K562 (cell line): ENCODE measurements around the gene CHMP4B. TPM values are rescaled to one million over a fixed set of nuclear protein-coding genes. Genes with fewer than 3 reads are reported as not detected.

Source experiments
- ATF3 ChIP-seq, 2 experiments: fragments of 450-650 bp in 1 of 2; sonication (generic) in 1 of 2; formaldehyde crosslinking in 1 of 2; IDR thresholded peaks in 1 of 2; conservative IDR thresholded peaks in 1 of 2; 2 replicates each; pipeline versions ENCODE4 v1.6.1 to v1.8.1; 2016 to 2023; ENCODE audit warnings: mild to moderate bottlenecking in 2 of 2, moderate library complexity in 2 of 2, inconsistent platforms in 1 of 2, missing genetic modification reagents in 1 of 2
- FOXA3 ChIP-seq, 2 experiments: fragments of 450-650 bp in 1 of 2; sonication (generic) in 1 of 2; formaldehyde crosslinking; IDR thresholded peaks in 1 of 2; conservative IDR thresholded peaks in 1 of 2; 2 replicates each; pipeline versions ENCODE4 v1.4.0 to v1.8.0; 2020 to 2022; ENCODE audit warnings: mild to moderate bottlenecking in 2 of 2, missing genetic modification reagents in 1 of 2
- FOXO4 ChIP-seq: fragments of 450-650 bp; formaldehyde crosslinking; IDR thresholded peaks from 2 replicates; pipeline ENCODE4 v1.4.0; 2020; ENCODE audit warnings: mild to moderate bottlenecking, moderate library complexity
- HDAC6 ChIP-seq: IDR thresholded peaks from 2 replicates; pipeline ENCODE4 v1.6.1; 2012; ENCODE audit warnings: low read depth, mild to moderate bottlenecking, control low read depth, inconsistent platforms, low read length, moderate library complexity
- HNRNPL ChIP-seq: fragments of 200-400 bp; formaldehyde crosslinking; IDR thresholded peaks from 2 replicates; pipeline ENCODE4 v1.6.1; 2017; ENCODE audit warnings: low read depth, mild to moderate bottlenecking, low read length
- ILK ChIP-seq: fragments of 450-650 bp; IDR thresholded peaks from 2 replicates; pipeline ENCODE4 v1.6.1; 2016; ENCODE audit warnings: missing genetic modification characterization, low read depth, mild to moderate bottlenecking, missing compliant biosample characterization, moderate library complexity, borderline replicate concordance
- LARP7 ChIP-seq: fragments of 450-650 bp; IDR thresholded peaks from 2 replicates; pipeline ENCODE4 v1.6.1; 2016
- LCOR ChIP-seq: sonication (generic); formaldehyde crosslinking; IDR thresholded peaks from 2 replicates; pipeline ENCODE4 v1.8.0; 2022; ENCODE audit warnings: mild to moderate bottlenecking, missing genetic modification reagents
- PCBP1 ChIP-seq: fragments of 200-400 bp; formaldehyde crosslinking; IDR thresholded peaks from 2 replicates; pipeline ENCODE4 v1.6.1; 2018; ENCODE audit warnings: mild to moderate bottlenecking, low read depth, low read length; ENCODE audit not compliant: poor library complexity, severe bottlenecking
- PHTF2 ChIP-seq: fragments of 250-450 bp; sonication (Bioruptor Pico); IDR thresholded peaks from 2 replicates; pipeline ENCODE4 v1.5.0; 2021; ENCODE audit warnings: mild to moderate bottlenecking
- RCOR1 ChIP-seq, 2 experiments: IDR thresholded peaks; 2 replicates each; pipeline ENCODE4 v1.6.1; 2012; ENCODE audit warnings: low read depth in 2 of 2, low read length in 2 of 2, borderline replicate concordance in 1 of 2, improper control_type of control experiment in 1 of 2
- SMARCE1 ChIP-seq: fragments of 450-650 bp; IDR thresholded peaks from 2 replicates; pipeline ENCODE4 v1.7.1; 2016; ENCODE audit warnings: mild to moderate bottlenecking
- SREBF1 ChIP-seq: fragments of 150-350 bp; IDR thresholded peaks from 2 replicates; pipeline ENCODE4 v1.6.1; 2014; ENCODE audit warnings: antibody characterized with exemption, low read depth, low read length, borderline replicate concordance
- ZBTB12 ChIP-seq: fragments of 250-450 bp; sonication (Bioruptor Pico); IDR thresholded peaks from 2 replicates; pipeline ENCODE4 v1.4.0; 2020
- ZBTB49 ChIP-seq: sonication (generic); formaldehyde crosslinking; IDR thresholded peaks from 2 replicates; pipeline ENCODE4 v1.8.0; 2022; ENCODE audit warnings: missing genetic modification reagents, mild to moderate bottlenecking, borderline replicate concordance
- ZNF3 ChIP-seq: fragments of 250-450 bp; sonication (Bioruptor Pico); IDR thresholded peaks from 2 replicates; pipeline ENCODE4 v1.5.0; 2021; ENCODE audit warnings: mild to moderate bottlenecking, moderate library complexity
- ZNF740 ChIP-seq, 3 experiments: fragments of 200-800 bp in 1 of 3; sonication (Bioruptor generic) in 1 of 3; sonication (generic) in 1 of 3; formaldehyde crosslinking in 1 of 3; IDR thresholded peaks; 2 replicates each; pipeline versions ENCODE4 v1.6.1 to v1.8.0; 2016 to 2022; ENCODE audit warnings: mild to moderate bottlenecking in 2 of 3, missing compliant biosample characterization in 2 of 3, missing genetic modification characterization in 2 of 3, missing genetic modification reagents in 1 of 3
- ZSCAN29 ChIP-seq: fragments of 450-650 bp; IDR thresholded peaks from 2 replicates; pipeline ENCODE4 v1.6.1; 2017
- polyA plus RNA-seq, 8 experiments: library from polyadenylated mRNA; depleted of rRNA in 4 of 8; stranded (reverse) in 5 of 8; unstranded in 3 of 8; fragments of >200 nt; fragmentation: Nextera tagmentation in 2 of 8; fragmentation: Illumina TruSeq in 1 of 8; extraction: Ambion mirVana in 2 of 8; extraction: Trizol in 1 of 8; gene quantifications; 2 replicates each; pipeline versions ENCODE4 v1.2.1 to v1.2.3, GENCODE V29; 2011 to 2014; ENCODE audit warnings: inconsistent platforms in 1 of 8, missing spikeins in 1 of 8
- total RNA-seq, 7 experiments: library from RNA; depleted of rRNA in 6 of 7; stranded (reverse); fragments of >200 nt in 6 of 7; fragmentation: Illumina TruSeq in 2 of 7; extraction: Trizol in 2 of 7; gene quantifications; 2 replicates each; pipeline versions ENCODE4 v1.2.1 to v1.2.3, GENCODE V29; 2011 to 2021; ENCODE audit warnings: low replicate concordance in 1 of 7

CHMP4B gene
- total and polyA plus RNA-seq, 9 of the 15 experiments (the other 6 are each of a cell fraction or from before 2014, with no cell fraction given): 1.8 to 64.7 (median 31.8) TPM

GRCh38 chr20:33812152-33812849 is 1.2 kb downstream of the CHMP4B start (continued):
- TF ChIP-seq ILK (no peak), ZBTB49 (CRISPR knock-in tag) (0 out of 2 replicates have a peak, but pooled peaks have one; percentile 20), LCOR (CRISPR knock-in tag) (peak; percentile 18; the same call in 1 of the 2 replicates), SMARCE1 (peak; percentile 37; the same call in 1 of the 2 replicates), LARP7 (no peak), PHTF2 (CRISPR knock-in tag) (no peak), ZBTB12 (CRISPR knock-in tag) (no peak), ZNF740 (CRISPR knock-in tag; IDR thresholded peaks at IDR 0.05) (no peak), ZNF740 (tag; IDR thresholded peaks at IDR 0.05) (no peak), PCBP1 (no peak), ATF3 (IDR thresholded peaks at IDR 0.05) (peak; percentile 88), ATF3 (CRISPR knock-in tag; conservative IDR thresholded peaks at IDR 0.05) (no peak), RCOR1 (IDR thresholded peaks at IDR 0.05; ENCODE audit: borderline replicate concordance in 1 of 2, low read depth in 2 of 2, low read length in 2 of 2) (peak in 1 of 2 experiments; percentile 33; a peak in 1 of 4 replicates), FOXO4 (CRISPR knock-in tag) (no peak), HNRNPL (no peak), HDAC6 (no peak), FOXA3 (CRISPR knock-in tag; conservative IDR thresholded peaks at IDR 0.05 in 1 of 2, IDR thresholded peaks at IDR 0.05 in 1 of 2) (no peak), SREBF1 (no peak), ZNF3 (no peak), ZSCAN29 (no peak)
